CD1c-positive myeloid dendritic cell (primary cell): ENCODE data around the gene KIAA0232.
A peak's percentile ranks its signal among the peaks of the same experiment; 100 is the strongest.
"Not testable (repeated sequence)": the region's sequence is repeated elsewhere in the genome, so short reads cannot be mapped to it uniquely, and the experiment has no call there.

ENCODE experiments used
- DNase-seq: peaks from one replicate; pipeline ENCODE4 v3.0.0-alpha.2; 2016; ENCODE audit errors: extremely low spot score

The KIAA0232 gene

DNA sequence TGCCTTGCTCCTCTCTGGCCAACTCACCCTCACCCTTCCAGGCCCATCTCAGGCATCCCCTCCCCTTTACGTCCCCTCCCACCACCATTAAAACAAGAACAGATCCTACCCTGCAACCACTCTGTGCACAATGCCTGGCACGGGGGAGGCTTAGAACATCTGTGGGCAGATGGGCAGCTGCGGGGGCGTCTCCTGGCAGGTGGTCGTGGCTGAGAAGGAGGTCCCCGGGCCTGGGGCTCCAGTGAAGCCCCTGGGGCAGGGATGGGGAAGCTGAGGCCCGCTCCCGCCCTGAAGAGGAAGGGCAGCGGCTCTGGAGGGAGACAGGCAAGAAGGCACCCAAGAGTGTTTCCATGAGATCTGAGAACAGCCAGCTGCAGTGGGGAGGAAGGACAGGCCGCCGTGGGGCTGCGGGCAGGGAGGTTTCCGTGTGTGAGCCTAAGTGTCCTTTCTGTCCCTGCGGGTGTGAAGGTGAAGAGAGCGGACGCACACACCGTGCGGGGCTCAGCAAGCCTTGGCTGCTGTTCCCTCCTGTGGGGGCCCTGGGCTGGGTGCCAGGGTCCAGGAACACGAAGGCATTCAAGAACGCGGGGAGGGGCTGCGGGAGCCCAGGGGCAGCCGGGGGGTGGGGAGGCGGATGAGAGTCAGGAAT lies 119.3 kb downstream of the KIAA0232 start:
- no peak for DNase-seq

DNA sequence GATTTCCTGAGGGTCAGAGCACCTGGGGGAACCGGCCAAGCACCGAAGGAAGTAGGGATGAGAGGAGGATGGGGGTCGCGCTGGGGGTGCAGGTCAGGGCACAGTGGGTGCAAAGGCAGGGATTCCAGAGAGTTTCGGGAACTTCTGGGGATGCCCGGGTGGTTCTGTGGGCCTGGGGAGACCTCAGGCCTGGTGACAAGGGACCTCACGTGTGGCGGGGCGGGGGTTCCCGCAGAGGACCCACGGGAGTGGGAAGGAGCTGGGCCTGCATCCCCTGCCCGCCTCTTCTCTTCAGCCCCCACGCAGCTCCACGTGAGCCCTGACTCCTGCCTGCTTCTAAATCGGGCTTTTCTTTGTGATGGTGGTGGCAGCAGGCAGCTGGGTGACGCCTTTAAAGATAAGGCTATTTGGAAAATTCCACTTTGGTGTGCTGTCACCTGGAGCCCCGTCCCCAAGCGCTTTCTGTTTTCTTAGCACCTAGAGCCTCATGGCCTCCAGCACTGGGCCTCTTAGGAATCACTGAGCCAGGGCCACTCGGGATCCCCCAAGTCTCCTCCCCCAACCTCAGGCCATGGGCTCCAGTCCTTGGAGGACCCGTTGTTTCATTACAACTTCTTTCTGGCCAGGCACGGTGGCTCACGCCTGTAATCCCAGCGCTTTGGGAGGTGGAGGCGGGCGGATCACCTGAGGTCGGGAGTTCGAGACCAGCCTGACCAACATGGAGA lies 120.0 kb downstream of the KIAA0232 start:
- DNase-seq: no peak

DNA sequence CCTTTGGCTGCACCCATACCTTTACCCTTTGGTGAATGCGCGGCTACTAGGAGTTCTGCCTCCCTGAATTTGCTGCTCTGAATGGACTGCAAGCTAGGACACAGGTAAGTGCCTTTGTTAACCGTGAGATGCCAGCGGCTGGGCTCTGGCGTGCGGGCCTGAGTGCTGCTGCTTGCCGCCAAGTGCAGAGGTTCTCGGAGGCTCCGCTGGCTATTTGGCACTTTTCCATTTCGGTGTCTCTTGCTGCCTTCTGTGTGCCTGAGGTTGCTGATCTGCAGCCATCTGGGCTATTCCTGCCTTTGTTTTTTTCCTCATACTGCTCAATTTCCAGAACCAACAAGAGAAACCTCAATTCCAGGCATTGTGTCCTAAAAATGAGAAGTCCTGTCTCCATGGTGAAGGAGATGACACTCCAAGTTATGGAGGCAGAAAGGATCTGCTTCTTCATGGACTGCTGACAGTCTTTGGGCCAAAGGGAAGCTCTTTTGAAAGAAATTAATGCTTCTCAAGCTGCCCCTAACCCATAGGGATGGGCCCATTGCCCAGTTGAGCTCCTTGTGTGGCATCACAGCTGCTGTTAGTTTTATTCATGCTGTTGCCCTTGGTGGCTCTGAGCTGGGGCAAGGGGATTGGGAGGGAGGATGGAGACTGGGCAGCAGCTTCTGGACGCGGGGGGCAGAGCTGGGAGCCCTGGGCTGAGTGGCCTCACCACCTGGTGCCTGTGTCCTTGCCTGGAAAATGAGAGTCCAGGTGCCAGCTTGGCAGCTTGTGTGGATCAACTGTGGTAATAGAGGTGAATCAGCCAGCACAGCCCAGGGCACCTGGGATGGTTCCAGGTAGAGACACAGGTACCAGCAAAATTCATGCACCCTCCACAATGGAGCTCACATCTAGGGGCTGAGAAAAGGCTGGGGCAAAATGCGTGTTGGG lies 123.3 kb downstream of the KIAA0232 start:
- no peak for DNase-seq

DNA sequence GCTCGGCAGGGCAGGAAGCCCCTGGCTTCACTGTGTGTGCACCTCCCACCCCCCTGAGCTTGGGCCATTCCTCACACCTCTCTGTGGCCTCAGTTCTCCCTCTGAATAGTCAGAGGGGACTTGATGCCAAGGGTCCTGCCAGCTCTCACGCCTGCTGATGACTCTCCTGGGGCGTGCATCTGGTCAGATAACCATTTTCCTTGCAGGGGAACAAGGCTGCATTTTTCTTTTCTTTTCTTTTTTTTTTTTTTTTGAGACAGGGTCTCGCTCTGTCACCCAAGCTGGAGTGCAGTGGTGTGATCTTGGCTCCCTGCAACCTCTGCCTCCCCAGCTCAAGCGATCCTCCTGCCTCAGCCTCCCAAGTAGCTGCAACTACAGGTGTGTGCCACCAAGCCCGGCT lies 124.0 kb downstream of the KIAA0232 start:
- not testable (repeated sequence) for DNase-seq

DNA sequence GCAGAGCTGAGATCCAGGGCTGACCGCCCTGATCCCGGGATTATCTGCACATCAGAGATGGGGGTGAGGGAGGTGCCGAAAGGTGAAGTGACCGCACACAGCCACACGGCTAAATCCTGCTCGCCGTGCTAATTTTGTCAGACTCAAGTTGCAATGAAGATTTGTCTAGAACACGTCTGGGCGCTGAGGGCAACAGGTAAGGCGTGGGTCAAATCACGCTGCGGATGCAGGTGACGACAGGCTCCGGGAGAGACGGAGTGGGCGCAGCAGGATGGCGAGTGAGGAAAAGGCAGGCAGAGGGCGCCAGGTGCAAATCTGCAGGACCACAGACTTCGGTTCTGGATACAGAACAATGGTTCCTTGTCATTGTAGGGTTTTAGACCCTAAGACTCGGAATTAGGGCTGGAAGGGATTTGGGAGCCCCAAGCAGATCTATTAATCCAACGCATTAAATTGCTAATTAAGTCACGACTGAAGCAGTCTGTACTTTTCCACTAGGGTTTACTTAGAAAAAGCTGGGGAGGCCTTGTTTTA lies 125.2 kb downstream of the KIAA0232 start:
- DNase-seq: no peak

DNA sequence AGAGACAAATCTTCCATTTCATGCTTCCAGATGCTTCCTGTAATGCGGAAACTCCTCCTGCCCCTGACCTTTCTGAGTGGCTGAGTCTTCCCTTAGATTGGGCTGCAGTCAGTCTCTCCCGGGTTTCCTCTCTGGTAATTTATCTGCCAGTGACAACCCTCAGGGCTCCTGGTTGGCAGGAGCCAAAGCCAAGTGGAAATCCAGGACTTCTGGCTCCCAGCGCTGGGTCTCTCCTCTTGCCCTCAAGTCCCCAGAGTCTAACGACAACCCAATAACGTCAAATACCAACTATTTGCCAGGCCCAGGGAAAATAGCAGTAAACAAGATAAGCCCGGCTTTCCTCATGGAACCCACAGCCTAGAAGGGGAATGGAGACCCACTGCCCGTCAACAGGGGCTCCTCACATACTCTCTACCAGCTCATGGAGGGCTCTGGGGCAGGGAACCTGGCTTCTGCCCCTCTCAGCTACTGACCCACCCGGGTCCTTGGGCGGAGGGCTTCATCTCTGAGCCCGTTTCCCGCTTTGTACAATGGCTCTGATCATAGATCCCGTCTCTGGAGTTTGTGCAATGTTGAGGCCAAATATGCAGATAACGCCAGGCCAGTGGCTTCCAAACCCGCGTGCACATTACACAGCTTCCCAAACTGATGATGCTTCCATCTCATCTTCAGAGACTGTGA lies 126.0 kb downstream of the KIAA0232 start:
- DNase-seq: peak; percentile 40

DNA sequence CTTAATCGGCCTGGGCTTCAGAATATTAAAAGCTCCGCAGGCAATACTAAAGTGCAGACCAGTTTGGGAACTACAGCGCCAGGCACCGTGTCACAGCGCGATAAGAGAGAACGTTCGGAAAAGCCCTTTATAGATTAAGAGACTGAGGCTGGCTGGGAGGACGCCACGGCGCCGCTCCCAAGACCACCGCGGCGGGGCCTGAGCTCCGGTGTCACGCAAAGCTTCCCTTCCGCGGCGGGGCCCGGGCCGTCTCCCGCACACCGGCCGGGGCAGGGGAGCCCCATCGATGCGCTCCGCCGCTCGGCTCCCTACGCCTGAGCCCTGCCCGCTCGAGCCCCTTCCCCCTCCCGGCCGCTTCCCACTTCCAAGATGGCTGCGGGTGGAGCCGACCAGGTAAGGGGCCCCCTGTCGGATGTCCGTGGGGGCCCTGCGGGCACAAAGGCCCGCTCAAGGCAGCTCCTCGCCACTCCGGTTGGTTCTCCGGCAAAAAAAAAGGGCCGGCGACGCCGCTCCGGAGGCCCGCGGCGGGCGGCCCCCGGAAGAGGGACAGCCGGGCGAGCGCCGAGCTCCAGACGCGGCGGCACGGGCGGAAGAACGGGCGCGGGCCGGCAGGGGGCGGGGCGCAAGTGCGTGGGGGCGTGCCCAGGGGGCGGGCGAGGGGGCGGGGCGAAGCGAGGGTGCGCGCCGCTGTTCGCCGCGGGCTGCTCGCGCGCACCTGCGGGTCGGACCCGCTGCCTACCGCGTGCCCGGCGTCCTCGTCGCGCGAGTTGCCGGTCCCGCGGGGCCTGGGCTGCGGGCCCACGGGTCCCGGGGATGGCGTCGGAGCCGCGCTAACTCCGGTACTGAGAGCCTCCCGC lies 126.8 kb downstream of the KIAA0232 start, which contains the start of gene TBC1D14:
Gene TBC1D14, plus strand, starts transcription at position 714 of the 857 bp plus-strand sequence. CDS start 13,564 bp downstream, outside the sequence.
- DNase-seq: peak; percentile 88

DNA sequence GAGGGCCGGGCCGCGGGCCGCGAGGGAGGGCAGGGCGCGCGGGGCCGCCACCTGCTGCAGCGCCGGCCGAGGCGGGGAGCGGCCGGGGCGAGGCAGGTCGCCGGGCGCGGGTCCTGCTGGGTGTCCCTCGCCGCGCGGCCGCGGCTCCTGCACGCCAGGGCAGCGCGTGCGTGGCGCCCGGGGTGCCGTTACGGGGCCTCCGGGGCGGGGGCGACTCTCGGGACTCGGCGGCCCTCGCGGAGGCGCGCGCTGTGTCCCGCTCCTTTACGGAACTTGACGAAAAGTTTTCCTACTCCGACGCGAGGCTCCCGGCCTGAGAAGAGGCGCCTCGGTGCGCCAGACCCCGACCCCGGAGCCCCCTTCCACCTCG lies 127.4 kb downstream of the KIAA0232 start:
- DNase-seq: peak; percentile 78

DNA sequence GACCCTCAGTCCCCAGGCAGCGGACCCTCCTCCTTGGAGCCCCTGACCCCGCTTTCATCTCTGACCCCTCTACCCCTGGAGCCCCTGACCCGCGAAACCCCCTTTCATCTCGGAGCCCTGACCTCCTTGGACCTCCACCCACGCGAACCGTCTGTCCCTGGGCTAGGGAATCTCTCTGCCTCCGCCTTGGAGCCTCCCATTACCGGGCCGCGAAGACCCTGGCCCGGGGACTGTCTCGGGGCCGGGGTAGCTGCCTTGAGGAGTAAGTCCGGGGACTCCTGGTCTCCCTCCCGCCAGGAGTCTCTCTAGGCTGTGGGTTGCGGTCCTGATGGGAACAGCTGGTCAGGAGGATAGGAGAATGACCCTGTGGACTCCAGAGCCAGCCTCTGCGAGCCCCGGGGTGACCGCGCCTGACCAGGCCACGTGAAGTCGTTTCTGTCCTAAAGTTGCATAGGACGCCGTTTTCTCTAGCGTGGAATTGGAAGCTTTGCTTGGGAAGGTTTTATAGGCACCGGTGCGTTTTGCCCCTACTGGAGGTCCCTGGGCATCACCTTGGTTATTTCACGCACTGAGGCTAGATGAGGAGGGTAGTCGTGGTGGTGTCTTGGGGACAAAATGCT lies 127.9 kb downstream of the KIAA0232 start:
- no peak for DNase-seq

DNA sequence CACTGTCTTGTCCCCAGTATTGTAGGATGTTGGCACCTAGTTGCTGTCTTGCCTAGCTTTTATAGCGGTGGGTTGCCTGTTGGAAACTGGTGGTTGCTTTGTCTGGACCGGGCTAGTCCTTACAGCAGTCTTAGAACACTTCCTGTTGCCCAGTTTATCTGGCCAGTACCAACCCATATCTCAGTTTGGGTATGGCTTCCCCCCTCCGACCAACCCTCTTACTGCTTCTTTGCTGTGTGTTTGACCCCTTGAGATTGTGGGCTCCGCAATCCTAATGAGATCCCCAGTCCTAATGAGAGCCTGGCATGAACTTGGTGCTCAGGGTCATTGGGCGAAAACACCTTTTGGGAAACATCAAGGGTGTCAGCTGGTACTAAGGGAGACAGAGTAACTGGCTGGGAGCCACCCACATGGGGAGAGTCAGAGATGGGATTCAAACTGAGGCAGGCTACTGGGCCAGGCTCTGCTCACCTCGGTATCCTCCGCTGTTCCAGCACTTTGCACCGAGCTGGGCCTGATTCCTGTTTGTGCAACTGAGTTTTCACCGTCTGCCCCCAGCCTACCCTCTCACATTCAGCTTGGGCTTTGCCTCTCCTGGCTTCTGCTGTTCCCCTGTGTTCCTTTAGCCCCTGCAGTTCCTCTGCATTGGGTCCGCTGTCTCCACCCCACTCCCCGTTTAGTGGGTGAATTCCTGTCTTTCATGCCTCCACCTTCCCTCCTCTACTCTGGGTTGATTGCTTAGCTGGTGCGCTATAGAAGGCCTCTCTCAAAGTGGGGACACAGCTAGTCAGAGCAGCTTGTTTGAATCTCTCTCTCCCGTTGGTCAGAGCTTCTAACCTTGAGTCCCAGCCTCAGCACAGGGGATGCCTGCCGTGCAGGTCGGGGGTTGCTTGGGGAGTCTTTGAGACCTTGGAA lies 128.7 kb downstream of the KIAA0232 start:
- DNase-seq: no peak

DNA sequence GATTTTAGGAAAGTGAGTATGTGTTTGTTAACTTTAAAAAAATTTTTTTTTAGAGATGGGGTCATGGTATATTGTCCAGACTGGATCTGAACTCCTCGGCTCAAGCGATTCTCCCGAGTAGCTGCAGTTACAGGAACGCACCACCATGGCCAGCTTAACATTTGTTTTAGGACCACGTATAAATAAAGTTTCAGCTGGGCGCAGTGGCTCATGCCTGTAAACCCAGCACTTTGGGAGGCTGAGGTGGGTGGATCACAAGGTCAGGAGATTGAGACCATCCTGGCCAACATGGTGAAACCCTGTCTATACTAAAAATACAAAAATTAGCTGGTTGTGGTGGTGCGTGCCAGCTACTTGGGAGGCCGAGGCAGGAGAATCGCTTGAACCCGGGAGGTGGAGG lies 129.4 kb downstream of the KIAA0232 start:
- DNase-seq: not testable (repeated sequence)

DNA sequence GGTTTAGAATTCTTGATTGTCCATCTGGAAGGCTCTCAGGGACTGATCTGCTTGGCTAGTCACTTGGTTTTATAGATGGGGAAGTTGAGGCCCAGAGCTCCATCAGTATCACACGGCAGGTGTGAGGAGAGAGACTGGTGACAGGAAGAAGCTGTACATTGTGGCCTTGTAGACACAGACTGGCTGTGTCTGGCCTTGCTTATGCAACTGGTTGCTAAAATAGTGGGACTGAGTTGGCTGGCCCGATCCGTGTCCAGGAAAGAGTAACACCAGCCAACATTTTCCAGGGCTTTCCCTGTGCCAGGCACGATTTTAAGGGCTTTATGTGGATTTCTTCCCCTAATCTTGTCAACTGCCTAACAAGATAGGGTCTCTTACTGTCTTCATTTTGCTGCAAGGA lies 129.9 kb downstream of the KIAA0232 start:
- DNase-seq: no peak

DNA sequence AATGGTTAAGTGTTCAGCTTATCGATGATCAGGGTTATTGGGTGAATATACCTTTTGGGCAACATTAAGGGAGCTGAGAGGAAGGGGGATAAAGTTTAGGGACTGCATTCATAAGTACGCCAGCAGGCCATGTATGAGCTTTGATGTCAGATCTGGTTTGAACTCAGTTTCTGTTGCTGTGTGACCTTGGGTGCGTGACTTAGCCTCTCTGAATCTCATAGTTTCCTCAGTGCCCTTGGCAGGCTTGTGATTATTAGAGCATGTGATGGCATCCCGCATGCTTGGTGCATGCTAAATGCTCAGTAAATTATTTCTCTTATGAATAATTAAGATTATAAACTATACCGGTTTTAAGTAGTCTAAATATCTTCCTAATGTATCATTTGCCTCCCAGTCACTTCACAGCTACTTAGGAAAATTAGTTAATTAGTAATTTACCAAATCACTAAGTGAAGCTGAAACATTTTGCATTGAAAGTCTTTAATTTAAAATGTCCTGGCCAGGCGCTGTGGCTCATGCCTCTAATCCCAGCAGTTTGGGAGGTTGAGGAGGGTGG lies 130.9 kb downstream of the KIAA0232 start:
- no peak for DNase-seq

DNA sequence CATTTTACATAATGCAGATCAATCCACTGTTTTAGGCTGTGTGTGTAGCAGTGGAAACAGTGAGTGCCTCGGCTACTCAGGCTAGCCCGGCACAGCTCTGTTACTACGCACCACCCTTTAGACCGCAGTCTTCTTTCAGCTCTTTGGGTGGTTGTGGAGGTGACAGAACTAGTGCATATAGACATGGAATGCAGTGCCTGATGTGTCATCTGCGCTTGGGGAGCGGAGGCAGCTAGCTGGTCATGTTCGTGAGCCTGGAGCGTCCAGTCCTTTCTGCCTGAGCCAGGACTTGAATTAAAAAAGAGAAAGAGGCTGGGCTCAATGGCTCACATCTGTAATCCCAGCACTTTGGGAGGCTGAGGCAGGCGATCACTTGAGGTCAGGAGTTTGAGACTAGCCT lies 131.9 kb downstream of the KIAA0232 start:
- no peak for DNase-seq

DNA sequence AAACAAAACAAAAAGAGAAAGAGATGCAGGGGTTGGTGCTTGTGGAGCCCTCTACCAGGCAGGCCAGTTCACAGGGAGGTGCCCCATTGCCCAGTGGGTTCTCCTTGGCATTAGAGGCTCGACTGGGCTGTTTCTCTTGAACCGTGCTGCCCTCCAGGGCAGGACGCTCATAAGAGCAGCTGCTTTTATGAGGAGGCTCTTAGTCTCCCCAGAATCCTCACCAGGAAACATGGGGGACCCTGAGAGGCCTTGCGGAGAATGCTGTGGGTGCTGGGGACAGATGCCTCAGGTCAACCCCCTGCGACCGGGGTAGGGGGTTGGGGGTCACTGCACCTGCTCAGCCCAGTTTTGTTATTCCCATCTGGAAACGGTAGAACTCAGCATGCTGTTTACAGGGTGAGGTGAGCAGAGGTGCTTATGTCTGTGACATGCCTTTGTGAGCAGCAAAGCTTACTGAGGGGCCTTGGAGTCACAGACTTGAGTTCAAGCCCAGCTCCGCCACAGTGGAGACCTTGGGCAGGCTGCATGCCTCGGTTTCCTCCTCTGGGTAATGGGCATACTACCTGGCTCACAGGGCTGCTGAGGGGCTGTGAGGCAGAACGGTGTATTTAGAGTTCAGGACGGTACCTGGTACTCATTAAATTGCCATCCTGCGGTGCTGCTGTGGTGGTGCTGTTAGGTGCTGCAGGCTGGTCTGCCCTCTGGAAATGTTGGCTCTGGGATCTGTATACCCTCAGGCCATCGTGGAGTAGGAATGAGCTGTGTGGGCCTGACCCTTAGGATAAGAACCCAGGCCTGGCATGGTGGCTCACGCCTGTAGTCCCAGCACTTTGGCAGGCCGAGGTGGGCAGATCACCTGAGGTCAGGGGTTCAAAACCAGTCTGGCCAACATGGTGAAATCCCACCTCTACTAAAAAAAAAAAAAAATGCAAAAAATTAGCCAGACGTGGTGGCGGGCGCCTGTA lies 132.8 kb downstream of the KIAA0232 start:
- no peak for DNase-seq

DNA sequence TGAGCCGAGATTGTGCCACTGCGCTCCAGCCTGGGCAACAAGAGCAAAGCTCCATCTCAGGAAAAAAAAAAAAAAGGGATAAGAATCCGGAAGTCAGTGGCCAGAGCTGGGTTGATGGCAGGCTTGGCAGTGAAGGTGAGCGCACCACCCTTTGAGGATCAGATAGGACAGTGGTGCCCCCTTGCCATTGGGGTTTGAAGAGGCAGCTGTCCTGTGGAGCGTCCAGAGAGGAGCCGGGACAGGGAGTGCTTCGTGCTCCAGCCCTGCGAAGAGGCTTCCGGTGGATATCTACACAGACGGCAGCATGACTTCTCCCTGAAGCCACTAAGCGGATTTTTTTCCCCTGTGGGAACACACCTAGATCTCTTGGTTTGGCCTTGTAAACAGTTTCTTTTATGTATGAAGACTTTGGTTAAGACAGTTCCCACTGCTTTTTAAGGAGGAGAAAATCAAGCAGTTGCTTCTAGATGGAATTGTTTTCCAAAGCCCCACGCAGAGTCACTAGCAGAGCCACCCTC lies 133.6 kb downstream of the KIAA0232 start:
- no peak for DNase-seq
